Neural progenitor cell (in vitro differentiated cells): ENCODE results near the gene GALNT13. TPM values are rescaled to one million over a fixed set of nuclear protein-coding genes. Genes with fewer than 3 reads are reported as not detected.

Experiments used
- DNase-seq: peaks from one replicate; pipeline ENCODE4 v3.0.0-alpha.2; 2016; ENCODE audit warnings: low spot score
- H2AFZ ChIP-seq: fragments of 200-600 bp; sonication (generic); replicated peaks from 2 replicates; pipeline ENCODE4 v1.6.1; 2016; ENCODE audit warnings: antibody characterized with exemption
- H3F3A ChIP-seq: fragments of 200-600 bp; sonication (generic); 2 replicates; pipeline ENCODE4 v1.6.1; 2016; ENCODE audit warnings: antibody characterized with exemption, low read depth
- H3K27ac ChIP-seq: fragments of 200-600 bp; sonication (generic); 2 replicates; pipeline ENCODE4 v1.5.1; 2016; ENCODE audit warnings: mild to moderate bottlenecking
- H3K27me3 ChIP-seq: fragments of 200-600 bp; sonication (generic); 2 replicates; pipeline ENCODE4 v1.6.1; 2016; ENCODE audit warnings: mild to moderate bottlenecking, moderate library complexity
- H3K36me3 ChIP-seq: fragments of 200-600 bp; sonication (generic); 2 replicates; pipeline ENCODE4 v1.5.1; 2016
- H3K4me1 ChIP-seq: fragments of 200-600 bp; sonication (generic); 2 replicates; pipeline ENCODE4 v1.6.1; 2016; ENCODE audit warnings: mixed run types
- H3K4me2 ChIP-seq: fragments of 200-600 bp; sonication (generic); 2 replicates; pipeline ENCODE4 v1.6.1; 2016
- H3K4me3 ChIP-seq: fragments of 200-600 bp; sonication (generic); 2 replicates; pipeline ENCODE4 v1.5.1; 2016
- H3K79me2 ChIP-seq: fragments of 200-600 bp; sonication (generic); 2 replicates; pipeline ENCODE4 v1.6.1; 2016; ENCODE audit warnings: low read depth
- H3K9ac ChIP-seq: fragments of 200-600 bp; sonication (generic); 2 replicates; pipeline ENCODE4 v1.6.1; 2016
- H3K9me3 ChIP-seq: fragments of 200-600 bp; sonication (generic); 2 replicates; pipeline ENCODE4 v1.5.1; 2016; ENCODE audit warnings: low read depth
- H4K20me1 ChIP-seq: fragments of 200-600 bp; sonication (generic); 2 replicates; pipeline ENCODE4 v1.6.1; 2016; ENCODE audit warnings: low read depth
- H3K27ac Mint-ChIP-seq: 3 replicates; pipeline ENCODE4 v1.8.0; 2021; ENCODE audit warnings: mixed read lengths
- H3K27me3 Mint-ChIP-seq: 2 replicates; pipeline ENCODE4 v1.8.0; 2022; ENCODE audit warnings: low read depth, mild to moderate bottlenecking, inconsistent platforms, moderate library complexity, mixed read lengths; ENCODE audit not compliant: insufficient read depth
- H3K36me3 Mint-ChIP-seq: 3 replicates; pipeline ENCODE4 v1.8.0; 2021; ENCODE audit warnings: mixed read lengths
- H3K4me1 Mint-ChIP-seq: 3 replicates; pipeline ENCODE4 v1.8.0; 2021; ENCODE audit warnings: mixed read lengths
- H3K4me3 Mint-ChIP-seq: 3 replicates; pipeline ENCODE4 v1.8.0; 2021; ENCODE audit warnings: mild to moderate bottlenecking, moderate library complexity, mixed read lengths
- H3K9me3 Mint-ChIP-seq: 3 replicates; pipeline ENCODE4 v1.8.0; 2020; ENCODE audit warnings: mixed read lengths
- CTCF ChIP-seq: fragments of 200-600 bp; sonication (generic); IDR thresholded peaks from 2 replicates; pipeline ENCODE4 v1.5.1; 2017; ENCODE audit warnings: antibody characterized with exemption, mild to moderate bottlenecking
- EZH2 ChIP-seq: fragments of 200-600 bp; sonication (generic); IDR thresholded peaks from 2 replicates; pipeline ENCODE4 v1.6.1; 2017; ENCODE audit warnings: antibody characterized with exemption, mild to moderate bottlenecking, moderate library complexity
- EZH2phosphoT487 ChIP-seq: fragments of 200-600 bp; sonication (generic); IDR thresholded peaks from 2 replicates; pipeline ENCODE4 v1.6.1; 2017; ENCODE audit warnings: antibody characterized with exemption
- total RNA-seq: library from RNA; depleted of rRNA; stranded (reverse); fragments of >200 nt; gene quantifications from 2 replicates; pipeline ENCODE4 v1.2.3, GENCODE V29; 2015; ENCODE audit warnings: low replicate concordance

Gene GALNT13
- total RNA-seq, 1 donor from 2014 or later, result 5.9 TPM

GRCh38 chr2:154193246-154193645, 321.5 kb downstream of the GALNT13 start:
- Histone ChIP-seq H3K4me3 (no peak overlapping the region), H3K27me3 (no peaks in the 10 kb centered on the region)
- no peaks in the 10 kb centered on the region for H3K36me3 Mint-ChIP-seq

GRCh38 chr2:154194909-154195643, 323.4 kb downstream of the GALNT13 start:
- no peak overlapping the region for H2AFZ ChIP-seq
- no peaks in the 10 kb centered on the region for H3K36me3 ChIP-seq
- Mint-ChIP-seq H3K9me3 (no peaks in the 10 kb centered on the region), H3K4me1 (peaks cover 4% of the 10 kb centered on the region), H3K27ac (peak overlapping the region; percentile 54), H3K4me3 (no peak overlapping the region), H3K36me3 (no peaks in the 10 kb centered on the region), H3K27me3 (peaks cover 5% of the 10 kb centered on the region)
- H4K20me1 ChIP-seq, result no peaks in the 10 kb centered on the region
- H3K4me2 ChIP-seq, result no peak overlapping the region
- H3K4me3 ChIP-seq, result no peak overlapping the region
- H3K27ac ChIP-seq, result no peak overlapping the region
- peaks cover 4% of the 10 kb centered on the region for H3K4me1 ChIP-seq
- no peak overlapping the region for H3K9ac ChIP-seq
- no peaks in the 10 kb centered on the region for H3K27me3 ChIP-seq
- H3K9me3 ChIP-seq, result no peaks in the 10 kb centered on the region
- H3F3A ChIP-seq, result no peaks in the 10 kb centered on the region
- no peaks in the 10 kb centered on the region for H3K79me2 ChIP-seq
- DNase-seq, result no peak
- TF ChIP-seq EZH2 (no peak), CTCF (no peak), EZH2phosphoT487 (no peak)

More at GRCh38 chr2:154193246-154193645, 321.5 kb downstream of the GALNT13 start:
- H3K9me3 ChIP-seq, result no peaks in the 10 kb centered on the region
- Mint-ChIP-seq H3K27ac (no peak overlapping the region), H3K27me3 (peaks cover 5% of the 10 kb centered on the region), H3K9me3 (no peaks in the 10 kb centered on the region), H3K4me3 (no peak overlapping the region), H3K4me1 (peaks cover 9% of the 10 kb centered on the region)
- no peak for DNase-seq
- H3K36me3 ChIP-seq, result no peaks in the 10 kb centered on the region
- H3K79me2 ChIP-seq, result no peaks in the 10 kb centered on the region
- peaks cover 10% of the 10 kb centered on the region for H3K4me1 ChIP-seq
- no peak overlapping the region for H2AFZ ChIP-seq
- H3K27ac ChIP-seq, result no peak overlapping the region
- H3F3A ChIP-seq, result no peaks in the 10 kb centered on the region
- H3K9ac ChIP-seq, result no peak overlapping the region
- TF ChIP-seq CTCF (no peak), EZH2 (no peak), EZH2phosphoT487 (no peak)
- no peaks in the 10 kb centered on the region for H4K20me1 ChIP-seq
- H3K4me2 ChIP-seq, result no peak overlapping the region

GRCh38 chr2:154195644-154196195, 324.0 kb downstream of the GALNT13 start:
- no peaks in the 10 kb centered on the region for H3K9me3 Mint-ChIP-seq

More at GRCh38 chr2:154195644-154196195, 324.0 kb downstream of the GALNT13 start:
- DNase-seq, result no peak
- no peak overlapping the region for H3K27ac Mint-ChIP-seq
- TF ChIP-seq EZH2phosphoT487, result no peak
- peak; percentile 19 for TF ChIP-seq CTCF
- no peak for TF ChIP-seq EZH2
- Histone ChIP-seq H3F3A (no peaks in the 10 kb centered on the region), H3K79me2 (no peaks in the 10 kb centered on the region), H3K4me3 (no peak overlapping the region), H2AFZ (no peak overlapping the region), H3K36me3 (no peaks in the 10 kb centered on the region), H3K27me3 (no peaks in the 10 kb centered on the region), H3K9ac (no peak overlapping the region), H4K20me1 (no peaks in the 10 kb centered on the region), H3K4me1 (no peaks in the 10 kb centered on the region), H3K4me2 (no peak overlapping the region), H3K27ac (no peak overlapping the region), H3K9me3 (no peaks in the 10 kb centered on the region)
- H3K4me1 Mint-ChIP-seq, result no peaks in the 10 kb centered on the region
- H3K4me3 Mint-ChIP-seq, result no peak overlapping the region
- H3K36me3 Mint-ChIP-seq, result no peaks in the 10 kb centered on the region
- H3K27me3 Mint-ChIP-seq, result peaks cover 5% of the 10 kb centered on the region
